Choroid plexus epithelial cell (primary cell): ENCODE measurements around the gene CCDC28B.

ENCODE experiments used
- DNase-seq: peaks from one replicate; pipeline ENCODE4 v3.0.0-alpha.2; 2010; ENCODE audit warnings: low read depth
- H3K4me3 ChIP-seq: 2 replicates; pipeline ENCODE4 v1.5.1; 2011; ENCODE audit warnings: low read depth, mild to moderate bottlenecking, control low read depth, low read length, moderate library complexity
- CTCF ChIP-seq: conservative IDR thresholded peaks from 2 replicates; pipeline ENCODE4 v1.5.1; 2011; ENCODE audit warnings: low read depth, mild to moderate bottlenecking, control low read depth, inconsistent platforms, low read length, moderate library complexity

CCDC28B gene

GRCh38 chr1:32208891-32209328 lies 8.5 kb downstream of the CCDC28B start, which contains the start of gene DCDC2B:
TSS of gene DCDC2B (plus strand) at chr1:32209089. CDS start at chr1:32209094, 5 bp downstream.
- H3K4me3 ChIP-seq = no peak within 1 kb of the TSS
- no peak for TF ChIP-seq CTCF
- DNase-seq = peak; percentile 59

- DNase-seq = peak; percentile 80
- TF ChIP-seq CTCF = peak; percentile 91
- H3K4me3 ChIP-seq = no peak overlapping the region
Observed at GRCh38 chr1:32215629-32216480, 15.5 kb downstream of the CCDC28B start.

GRCh38 chr1:32216566-32216965 lies 16.2 kb downstream of the CCDC28B start:
- TF ChIP-seq CTCF = no peak
- no peak for DNase-seq

GRCh38 chr1:32219022-32219421 lies 18.6 kb downstream of the CCDC28B start:
- no peak overlapping the region for H3K4me3 ChIP-seq
- DNase-seq = no peak
- TF ChIP-seq CTCF = no peak

More at GRCh38 chr1:32216566-32216965, 16.2 kb downstream of the CCDC28B start:
- no peak overlapping the region for H3K4me3 ChIP-seq

GRCh38 chr1:32220746-32221580 lies 20.6 kb downstream of the CCDC28B start:
- TF ChIP-seq CTCF = no peak
- peak overlapping the region; percentile 95 for H3K4me3 ChIP-seq
- DNase-seq = no peak

- no peak for DNase-seq
- TF ChIP-seq CTCF = no peak
- peak overlapping the region; percentile 95 for H3K4me3 ChIP-seq
Observed at GRCh38 chr1:32221581-32221979, 21.2 kb downstream of the CCDC28B start.
